HL-60 (cell line): ENCODE data around the gene FOSB.

ENCODE experiments used
- DNase-seq, 2 experiments: peaks; one replicate each; pipeline ENCODE4 v3.0.0-alpha.2; 2010 to 2020; ENCODE audit warnings: low read depth in 1 of 2, low spot score in 1 of 2
- H3K27ac ChIP-seq: fragments of 250-450 bp; sonication (Bioruptor Pico); replicated peaks from 2 replicates; pipeline ENCODE4 v1.5.1; 2020; ENCODE audit warnings: mild to moderate bottlenecking, moderate library complexity
- H3K27me3 ChIP-seq: fragments of 250-450 bp; sonication (Bioruptor Pico); 2 replicates; pipeline ENCODE4 v1.5.1; 2021; ENCODE audit warnings: mild to moderate bottlenecking, moderate library complexity; ENCODE audit not compliant: insufficient read depth, poor library complexity, severe bottlenecking
- H3K4me3 ChIP-seq: replicated peaks from 2 replicates; pipeline ENCODE4 v1.5.1; 2011; ENCODE audit warnings: mild to moderate bottlenecking, control low read depth, low read length; ENCODE audit not compliant: insufficient read depth
- CTCF ChIP-seq: IDR thresholded peaks from one replicate; pipeline ENCODE4 v1.5.1; 2011; ENCODE audit warnings: low read length, control low read depth, inconsistent platforms; ENCODE audit not compliant: insufficient read depth
- GABPA ChIP-seq: IDR thresholded peaks from 2 replicates; pipeline ENCODE4 v1.6.1; 2012; ENCODE audit warnings: low read depth
- POLR2AphosphoS5 ChIP-seq: IDR thresholded peaks from 2 replicates; pipeline ENCODE4 v1.6.1; 2012; ENCODE audit warnings: low read depth
- REST ChIP-seq: IDR thresholded peaks from 2 replicates; pipeline ENCODE4 v1.6.1; 2012; ENCODE audit warnings: low read depth; ENCODE audit not compliant: insufficient replicate concordance
- SPI1 ChIP-seq: IDR thresholded peaks from 2 replicates; pipeline ENCODE4 v1.6.1; 2012; ENCODE audit warnings: low read depth, mild to moderate bottlenecking, borderline replicate concordance

The FOSB gene

GRCh38 chr19:45442408-45442777, 25.4 kb upstream of the FOSB start:
- no peak for TF ChIP-seq CTCF
- TF ChIP-seq GABPA = no peak
- no peak for TF ChIP-seq POLR2AphosphoS5
- TF ChIP-seq REST = no peak
- TF ChIP-seq SPI1 = no peak
- Histone ChIP-seq H3K27me3 (no peaks in the 10 kb centered on the region), H3K4me3 (no peak overlapping the region), H3K27ac (no peak overlapping the region)
- DNase-seq = no peak

GRCh38 chr19:45442778-45443461, 24.9 kb upstream of the FOSB start:
- H3K4me3 ChIP-seq = peak overlapping the region; percentile 34
- H3K27ac ChIP-seq = peak overlapping the region; percentile 50
- no peak for TF ChIP-seq REST
- no peak for TF ChIP-seq CTCF
- TF ChIP-seq SPI1 = peak; percentile 97
- TF ChIP-seq GABPA = peak; percentile 41; the same call in 1 of the 2 replicates
- TF ChIP-seq POLR2AphosphoS5 = no peak
- H3K27me3 ChIP-seq = no peaks in the 10 kb centered on the region
- peak; percentile 86 to 89 for DNase-seq

DNA sequence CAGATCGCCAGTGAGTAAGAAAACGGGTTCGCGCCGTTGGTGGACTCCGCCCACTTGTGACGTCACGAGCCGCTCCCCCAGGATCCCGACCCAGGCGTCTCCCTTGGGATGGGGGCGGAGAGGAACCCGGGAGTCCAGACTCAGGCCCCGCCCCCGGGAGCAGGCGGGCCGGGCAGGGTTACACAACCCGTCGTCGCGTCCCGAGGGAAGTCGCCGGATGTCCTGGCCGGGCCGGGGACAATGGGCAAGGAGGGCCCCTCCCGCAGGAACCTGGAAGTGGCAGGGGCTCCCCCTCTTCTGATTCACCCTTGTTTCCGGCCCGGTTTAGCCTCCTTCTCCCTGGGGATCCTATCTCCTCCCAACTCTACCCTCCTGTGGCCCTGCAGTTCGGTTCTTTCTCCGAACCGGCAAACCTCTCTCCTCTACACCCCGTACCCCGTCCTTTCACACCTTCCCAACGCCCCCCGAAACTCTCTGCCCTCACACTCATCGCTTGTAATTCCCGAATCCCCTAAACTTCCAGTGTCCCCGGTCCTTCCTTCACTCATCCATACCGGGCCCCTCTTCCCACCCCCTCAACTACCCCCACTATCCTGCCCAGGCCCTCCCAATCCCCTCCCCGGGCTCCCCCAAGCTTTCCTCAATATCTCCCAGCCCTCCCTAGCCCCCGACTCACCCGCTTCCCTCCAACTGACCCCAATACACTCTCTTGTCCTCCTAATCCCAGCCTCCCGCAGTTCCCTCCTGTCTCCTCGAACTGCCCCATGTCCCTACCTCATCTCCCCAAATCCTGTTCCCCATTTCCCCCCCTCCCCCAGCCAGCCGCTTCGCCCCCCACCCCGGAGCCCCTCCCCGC, 24.1 kb upstream of the FOSB start:
- peak; percentile 50 to 97 for DNase-seq
- peak overlapping the region; percentile 50 for H3K27ac ChIP-seq

DNA sequence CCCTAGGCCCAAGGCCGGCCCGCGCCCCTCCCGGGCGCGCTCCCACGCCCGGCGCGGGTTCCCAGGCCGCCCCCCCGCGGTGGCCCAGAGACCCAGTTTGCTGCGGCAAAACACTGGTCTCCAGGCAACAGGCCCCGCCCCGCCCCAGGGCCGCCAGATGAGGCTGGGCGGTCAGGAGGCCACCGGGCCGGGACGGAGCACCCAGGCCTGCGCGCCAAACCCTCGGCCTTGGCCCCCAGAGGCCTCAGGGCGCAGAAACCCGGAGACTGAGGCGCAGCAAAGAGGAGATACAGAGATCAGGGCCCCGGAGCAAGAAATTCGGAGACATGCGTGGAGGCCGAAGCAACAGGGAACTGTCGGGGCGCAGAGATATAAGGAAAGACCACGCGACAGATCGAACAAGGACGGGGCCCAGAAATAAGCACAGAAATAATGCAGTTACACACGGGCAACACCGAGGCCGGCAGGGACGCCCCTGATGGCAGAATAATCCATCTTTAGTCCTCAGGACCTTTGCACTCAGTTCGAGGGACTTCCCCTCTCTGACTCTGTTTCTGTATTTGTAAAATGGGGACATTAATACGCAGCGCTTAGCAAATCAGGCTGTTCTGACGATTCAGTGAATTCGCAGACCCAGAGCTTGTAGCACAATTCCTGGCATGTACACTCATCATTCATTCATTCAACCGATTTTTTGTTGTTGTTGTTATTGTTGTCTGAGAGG, 23.3 kb upstream of the FOSB start:
- peak overlapping the region; percentile 60 for H3K27ac ChIP-seq
- peak; percentile 68 to 78 for DNase-seq
- TF ChIP-seq SPI1 (no peak), CTCF (no peak), REST (no peak), GABPA (no peak), POLR2AphosphoS5 (no peak)
- H3K4me3 ChIP-seq = no peak overlapping the region
- no peaks in the 10 kb centered on the region for H3K27me3 ChIP-seq

More for the DNA sequence above, 24.1 kb upstream of the FOSB start:
- TF ChIP-seq GABPA (no peak; the same call in 1 of the 2 replicates), SPI1 (no peak)
- Histone ChIP-seq H3K4me3 (peak overlapping the region; percentile 34), H3K27me3 (no peaks in the 10 kb centered on the region)
